ENCODE data around the gene PRPF40B.
A peak's percentile ranks its signal among the peaks of the same experiment; 100 is the strongest.

The PRPF40B gene

DNA sequence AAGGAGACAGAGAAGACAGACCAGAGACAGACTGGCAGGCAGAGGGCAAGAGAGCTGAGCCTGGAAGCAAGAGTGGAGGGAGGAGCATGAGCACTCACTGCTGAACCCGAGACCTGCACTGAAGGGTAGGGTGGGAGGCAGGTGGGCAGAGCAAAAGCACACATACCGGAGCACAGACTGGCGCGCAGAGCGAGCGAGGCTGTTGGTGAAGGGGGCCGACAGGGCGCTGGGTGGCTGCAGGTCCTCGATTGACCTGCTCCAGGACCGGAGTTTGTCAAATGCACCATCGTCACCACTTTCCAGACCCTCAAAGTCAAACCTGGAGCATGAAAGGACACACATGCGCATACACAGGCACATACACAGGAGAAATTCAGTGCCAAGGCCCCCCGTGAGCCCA lies 34.9 kb downstream of the PRPF40B start:
- no peak for DNase-seq (ENCODE audit: low read depth in 2 of 2)

GRCh38 chr12:49659753-49660152 lies 36.4 kb downstream of the PRPF40B start:
- no peak for DNase-seq (ENCODE audit: low read depth in 2 of 2)

GRCh38 chr12:49661191-49661590 lies 37.8 kb downstream of the PRPF40B start:
- no peak for DNase-seq (ENCODE audit: low read depth in 2 of 2)

DNA sequence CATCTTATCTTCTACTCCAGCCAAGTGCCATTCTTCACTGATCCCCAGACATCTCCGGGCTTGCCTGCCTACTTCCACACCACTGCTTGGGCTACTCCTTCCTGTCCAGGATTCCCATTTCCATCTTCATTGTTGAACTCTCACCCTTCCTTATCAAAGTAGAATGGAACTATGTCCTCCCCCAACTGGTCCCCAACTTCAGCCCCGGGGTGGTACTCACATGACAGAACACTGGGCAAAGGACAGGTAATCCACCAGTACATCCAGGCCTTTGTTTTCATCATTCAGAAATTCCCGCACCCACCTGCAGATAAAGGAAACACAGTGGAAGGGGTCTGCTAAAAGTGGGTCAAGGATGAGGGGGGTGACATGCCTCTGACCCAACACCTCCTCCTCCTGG lies 38.4 kb downstream of the PRPF40B start:
- DNase-seq (ENCODE audit: low read depth in 2 of 2) = no peak

- DNase-seq (ENCODE audit: low read depth in 2 of 2) = peak; percentile 45 to 58
Measured at GRCh38 chr12:49662998-49663843, 39.9 kb downstream of the PRPF40B start.

DNA sequence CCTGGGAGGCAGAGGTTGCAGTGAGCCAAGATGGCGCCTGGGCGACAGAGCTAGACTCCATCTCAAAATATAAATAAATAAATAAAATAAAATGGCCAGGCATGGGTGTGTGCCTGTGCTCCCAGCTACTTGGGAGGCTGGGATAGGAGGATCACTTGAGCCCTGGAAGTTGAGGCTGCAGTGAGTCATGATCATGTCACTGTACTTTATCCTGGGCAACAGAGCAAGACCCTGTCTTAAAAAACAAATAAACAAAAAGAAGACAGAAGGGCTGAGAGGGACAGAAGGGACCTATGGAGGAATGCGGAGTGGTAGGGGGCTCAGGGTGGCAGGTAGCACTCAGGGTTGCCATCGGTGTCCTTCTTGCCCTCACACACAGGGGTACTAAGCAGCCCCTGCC lies 40.8 kb downstream of the PRPF40B start:
- DNase-seq (ENCODE audit: low read depth in 2 of 2) = no peak

- no peak for DNase-seq (ENCODE audit: low read depth in 2 of 2)
Measured at GRCh38 chr12:49664591-49665239, 41.4 kb downstream of the PRPF40B start.

- no peak for DNase-seq (ENCODE audit: low read depth in 2 of 2)
Measured at GRCh38 chr12:49665384-49665783, 42.0 kb downstream of the PRPF40B start.

GRCh38 chr12:49666176-49666575 lies 42.8 kb downstream of the PRPF40B start:
- DNase-seq (ENCODE audit: low read depth in 2 of 2) = no peak

DNA sequence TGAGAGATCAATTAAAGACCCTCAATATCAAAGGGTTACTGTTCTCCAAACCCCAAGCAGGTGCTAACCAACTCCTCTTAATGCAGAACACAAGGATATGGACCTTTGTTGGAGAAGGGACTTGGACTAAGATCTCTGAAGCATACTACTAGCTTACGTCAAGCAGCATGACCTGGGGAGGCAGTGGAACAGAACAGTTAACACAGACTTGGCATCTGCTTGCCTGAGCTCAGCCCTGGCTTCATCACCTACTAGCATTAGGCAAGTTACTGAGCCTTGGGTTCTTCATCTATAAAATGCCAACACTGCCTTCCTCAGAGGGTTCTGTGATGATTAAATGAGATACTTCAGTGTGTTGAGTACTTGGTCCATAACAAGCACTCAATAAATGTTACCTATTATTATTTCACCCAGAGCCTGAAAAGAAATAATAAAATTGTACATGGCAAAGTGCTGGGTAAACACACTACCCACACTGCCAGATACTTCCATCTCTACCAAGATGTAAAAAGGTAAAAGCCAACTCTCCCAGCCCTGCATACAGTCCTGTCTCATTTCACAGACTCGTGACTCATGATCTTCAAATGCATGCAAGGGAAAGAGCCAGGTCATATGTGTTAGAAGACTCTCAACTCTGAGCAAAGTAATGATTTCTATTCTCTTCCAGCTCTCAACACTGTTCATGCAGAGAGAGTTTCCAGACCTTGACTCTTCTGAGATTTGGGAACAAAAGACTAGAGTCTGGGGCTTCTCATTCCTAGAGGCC lies 44.1 kb downstream of the PRPF40B start:
- DNase-seq (ENCODE audit: low read depth in 2 of 2) = no peak

DNA sequence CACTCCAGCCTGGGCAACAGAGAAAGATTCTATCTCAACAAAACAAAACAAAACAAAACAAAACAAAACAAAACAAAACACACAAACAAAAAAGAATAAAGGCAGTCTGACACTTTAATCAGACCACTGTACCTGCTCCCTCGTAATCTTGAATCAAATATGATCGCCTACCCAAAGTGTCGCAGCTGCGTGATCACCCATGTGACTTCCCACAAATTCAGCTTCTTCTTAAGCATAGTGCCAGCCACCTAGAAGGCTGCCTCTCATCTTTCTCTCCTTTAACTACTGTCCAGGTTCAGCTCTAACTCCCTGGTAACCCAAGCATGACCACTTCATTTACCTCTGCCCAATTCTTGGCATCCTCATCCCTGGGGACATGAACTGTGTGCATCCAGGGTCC lies 46.4 kb downstream of the PRPF40B start:
- no peak for DNase-seq (ENCODE audit: low read depth in 2 of 2)

DNA sequence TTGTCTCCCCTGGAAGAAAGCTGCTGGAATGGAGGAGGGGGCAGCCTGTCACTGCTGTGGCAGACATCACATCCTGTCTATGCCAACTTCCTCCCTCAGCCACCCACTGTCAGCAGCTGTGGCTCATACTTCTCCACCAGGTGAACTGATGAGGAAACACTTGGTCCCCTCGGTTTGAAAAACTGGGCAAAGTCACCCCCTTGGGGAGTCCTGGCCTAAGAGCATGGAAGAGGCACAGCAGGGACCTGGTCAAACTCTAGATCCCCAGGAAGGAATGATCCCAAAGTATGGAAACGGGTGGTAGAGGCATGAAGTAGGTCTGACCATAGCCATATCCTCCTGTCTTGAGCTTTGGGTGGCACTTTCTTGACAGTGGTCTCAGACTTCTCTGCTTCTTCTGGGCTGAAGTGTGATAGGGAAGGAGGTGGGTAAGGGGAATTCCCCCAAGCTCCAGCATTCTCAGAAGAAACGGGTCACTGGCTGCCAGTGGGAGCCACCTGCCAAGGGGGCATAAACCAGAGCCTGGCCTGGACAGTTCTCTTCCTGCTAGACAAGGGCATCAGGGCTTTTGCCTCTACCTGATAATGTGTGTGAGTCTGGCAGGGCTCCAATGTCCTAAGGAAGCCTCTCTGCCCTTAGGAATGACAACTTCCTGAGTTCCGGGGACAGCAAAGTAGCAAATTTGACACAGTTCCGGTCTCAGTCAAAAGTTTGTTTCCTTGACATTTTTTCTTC lies 47.8 kb downstream of the PRPF40B start:
- peak; percentile 31 to 32 for DNase-seq (ENCODE audit: low read depth in 2 of 2)

DNA sequence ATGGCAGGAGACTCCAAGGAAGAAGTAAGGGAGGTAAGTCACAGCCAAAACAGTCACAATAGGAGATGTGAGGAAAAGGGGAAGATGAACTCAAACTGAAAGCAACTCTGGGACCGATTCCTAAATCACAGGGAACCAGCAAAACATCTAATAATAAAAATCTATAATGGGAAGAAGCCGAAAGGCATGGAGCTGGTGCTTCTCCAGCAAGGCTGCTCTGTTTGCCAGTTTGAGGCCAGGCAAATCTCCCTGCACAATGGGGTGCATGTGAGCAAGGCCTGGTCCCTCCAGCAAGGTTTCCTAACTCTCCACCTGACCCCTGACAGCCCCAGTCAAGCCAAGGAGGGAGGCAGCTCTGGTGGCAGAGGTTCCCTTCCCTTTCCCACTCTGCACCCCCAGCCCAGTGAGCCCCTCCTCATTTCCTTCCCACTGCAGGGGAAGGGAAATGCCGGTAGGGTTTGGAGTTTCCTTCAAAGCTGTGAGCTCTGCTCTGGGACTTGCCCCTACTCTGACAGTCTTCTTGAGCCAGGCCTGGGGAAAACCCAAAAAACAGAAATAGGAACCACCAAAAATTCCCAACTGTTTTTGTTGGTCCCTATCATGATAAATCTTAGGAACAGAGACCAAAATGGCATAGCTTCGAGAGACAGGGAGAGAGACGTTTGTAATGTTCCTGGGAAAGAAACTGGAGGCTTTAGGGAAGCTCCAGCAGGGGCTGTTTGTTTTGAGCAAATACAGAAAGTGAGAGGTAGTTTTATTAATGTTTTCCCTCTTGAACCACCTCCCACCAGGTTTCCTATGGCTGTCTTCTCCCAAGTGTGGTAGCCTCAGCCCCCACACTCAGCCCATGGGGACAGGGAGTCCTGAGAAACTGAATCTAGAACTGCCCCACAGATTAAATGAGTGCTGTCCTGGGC lies 49.2 kb downstream of the PRPF40B start:
- DNase-seq (ENCODE audit: low read depth in 2 of 2) = no peak

GRCh38 chr12:49673446-49674317 lies 50.3 kb downstream of the PRPF40B start:
- DNase-seq (ENCODE audit: low read depth in 2 of 2) = no peak

- DNase-seq (ENCODE audit: low read depth in 2 of 2) = no peak
Measured at GRCh38 chr12:49674318-49674981, 51.1 kb downstream of the PRPF40B start.

DNA sequence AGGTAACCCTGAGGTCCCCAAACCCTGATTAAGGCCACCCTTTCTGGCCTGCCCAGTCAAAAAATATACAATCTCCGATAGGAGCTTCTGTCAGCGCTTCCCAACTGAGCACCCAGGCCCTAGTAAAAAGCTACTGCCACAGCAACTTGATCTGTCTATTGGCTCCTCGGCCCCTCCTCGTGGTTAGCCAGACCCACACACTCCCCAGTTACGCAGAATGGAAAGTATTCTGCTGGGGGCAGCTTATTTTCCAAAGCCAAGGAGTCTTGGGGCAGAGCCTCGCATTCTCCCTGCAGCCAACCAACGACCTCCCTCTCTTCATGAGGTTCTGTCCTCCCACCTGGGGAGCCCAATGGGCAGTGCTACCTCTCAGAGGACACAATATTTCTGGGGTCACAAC lies 51.8 kb downstream of the PRPF40B start:
- DNase-seq (ENCODE audit: low read depth in 2 of 2) = no peak

- DNase-seq (ENCODE audit: low read depth in 2 of 2) = no peak
Measured at GRCh38 chr12:49678711-49679110, 55.4 kb downstream of the PRPF40B start.

GRCh38 chr12:49680075-49680474 lies 56.7 kb downstream of the PRPF40B start:
- no peak for DNase-seq (ENCODE audit: low read depth in 2 of 2)

DNA sequence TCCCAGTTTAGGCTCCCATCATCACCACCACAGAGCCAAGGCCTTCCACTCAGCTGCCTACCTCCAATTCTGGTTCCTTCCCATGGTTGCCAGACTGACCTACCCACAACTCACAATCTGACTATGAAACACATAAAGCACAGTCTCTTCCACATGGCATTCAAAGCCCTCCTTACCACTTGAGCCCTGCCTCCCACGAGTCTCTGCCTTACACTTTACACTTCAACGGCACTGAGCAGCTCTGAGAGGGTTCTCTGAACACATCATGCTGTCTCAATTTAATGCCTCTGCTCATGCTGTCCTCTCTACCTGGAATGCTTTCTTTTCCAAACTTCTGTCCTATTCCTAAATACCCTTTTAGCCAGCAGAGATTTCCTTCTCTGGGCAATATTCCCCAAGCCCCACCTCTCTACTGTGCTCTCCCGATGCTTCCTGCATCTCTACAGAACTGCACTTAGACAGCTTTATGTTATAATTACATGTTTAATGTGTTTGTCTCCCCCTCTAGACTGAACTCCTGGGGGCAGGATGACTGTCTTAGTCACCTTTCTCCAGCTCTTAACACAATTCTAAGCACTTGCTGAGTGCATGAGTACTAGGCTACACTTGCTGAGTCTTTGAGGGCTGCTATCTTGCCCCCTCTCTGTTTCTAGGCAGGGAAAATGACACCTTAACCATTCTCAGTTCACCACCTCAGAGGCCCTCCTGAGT lies 60.4 kb downstream of the PRPF40B start:
- DNase-seq (ENCODE audit: low read depth in 2 of 2) = no peak
